Esophagus squamous epithelium (tissue), 5 donors: ENCODE data around the gene STARD9. TPM values are rescaled to one million over a fixed set of nuclear protein-coding genes. Genes with fewer than 3 reads are reported as not detected.
"Not testable (repeated sequence)": the region's sequence is repeated elsewhere in the genome, so short reads cannot be mapped to it uniquely, and the experiment has no call there.

Experiments
- DNase-seq: peaks from one replicate; lab custom pipeline; 2025; lab: John Stamatoyannopoulos, UW
- H3K27ac ChIP-seq, 4 donors: fragments of 200-600 bp; sonication (generic); one replicate each; pipeline ENCODE4 v1.5.1; 2016 to 2019; ENCODE audit warnings: mild to moderate bottlenecking in 1 of 4
- H3K27me3 ChIP-seq, 4 donors: fragments of 200-600 bp; sonication (generic); 1 replicate in 3 of 4; 2 replicates in 1 of 4; pipeline versions ENCODE4 v1.5.1 to v1.6.0; 2017 to 2021; ENCODE audit warnings: antibody characterized with exemption in 1 of 4
- H3K36me3 ChIP-seq, 3 donors: fragments of 200-600 bp; sonication (generic); one replicate each; pipeline ENCODE4 v1.5.1; 2016 to 2019
- H3K4me1 ChIP-seq, 3 donors: fragments of 200-600 bp; sonication (generic); one replicate each; pipeline ENCODE4 v1.5.1; 2017 to 2019
- H3K4me3 ChIP-seq, 4 donors: fragments of 200-600 bp; sonication (generic); 1 replicate in 3 of 4; 2 replicates in 1 of 4; pipeline ENCODE4 v1.5.1; 2016 to 2019; ENCODE audit warnings: mild to moderate bottlenecking in 2 of 4, moderate library complexity in 1 of 4
- H3K9me3 ChIP-seq, 3 donors: fragments of 200-600 bp; sonication (generic); one replicate each; pipeline ENCODE4 v1.5.1; 2016 to 2019
- POLR2A ChIP-seq, 4 donors: fragments of 450-650 bp; IDR thresholded peaks; one replicate each; pipeline ENCODE4 v1.6.1; 2017; ENCODE audit warnings: antibody characterized with exemption in 4 of 4, mild to moderate bottlenecking in 4 of 4, moderate library complexity in 3 of 4
- WGBS, 2 donors: methylation state at CpG; one replicate each; pipeline ENCODE4 v1.1.5; 2018; 5-methylcytosine and 5-hydroxymethylcytosine counted together
- intact Hi-C: fragments of 100-400 bp; cut with DNase I; formaldehyde crosslinking; loops from one replicate; pipeline ENCODE4 v1.15.0; 2022
- total RNA-seq, 4 donors: library from RNA; depleted of rRNA; stranded (reverse); fragments of >200 nt; gene quantifications; one replicate each; pipeline ENCODE4 v1.1.0, GENCODE V29; 2016
- TF ChIP-seq, protein P1 (sequence below), 6 experiments: fragments of 450-650 bp in 4 of 6; fragments of 200-600 bp in 2 of 6; sonication (generic) in 2 of 6; IDR thresholded peaks; one replicate each; pipeline ENCODE4 v1.5.1; 2016 to 2019; ENCODE audit warnings: antibody characterized with exemption in 6 of 6, mild to moderate bottlenecking in 4 of 6, moderate library complexity in 4 of 6
- donor health status: DM: yes; HTN: yes; CAD: no.

Gene STARD9
- total RNA-seq, 4 donors from 2014 or later = 1.4 to 14.5 (median 2.3) TPM

DNA sequence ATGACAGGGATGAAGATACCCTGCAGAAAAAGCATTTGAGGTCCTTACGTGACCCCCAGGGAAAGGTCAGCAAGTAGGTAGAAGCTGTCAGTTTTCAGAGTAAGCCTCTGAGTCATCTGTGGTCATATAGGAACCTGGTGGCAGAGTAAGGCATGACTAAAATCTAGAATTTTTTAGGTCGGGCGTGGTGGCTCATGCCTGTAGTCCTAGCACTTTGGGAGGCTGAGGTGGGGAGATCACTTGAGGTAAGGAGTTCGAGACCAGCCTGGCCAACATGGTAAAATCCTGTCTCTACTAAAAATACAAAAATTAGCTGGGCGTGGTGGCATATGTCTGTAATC, 104.7 kb downstream of the STARD9 start:
- DNase-seq, H3K9me3 ChIP-seq, H3K27me3 ChIP-seq, H3K4me3 ChIP-seq, intact Hi-C loops: not testable (repeated sequence)
- peaks cover 0 to 94% (median 17%) of the 10 kb centered on the region in 3 donors for H3K36me3 ChIP-seq
- TF ChIP-seq, protein P1, sequence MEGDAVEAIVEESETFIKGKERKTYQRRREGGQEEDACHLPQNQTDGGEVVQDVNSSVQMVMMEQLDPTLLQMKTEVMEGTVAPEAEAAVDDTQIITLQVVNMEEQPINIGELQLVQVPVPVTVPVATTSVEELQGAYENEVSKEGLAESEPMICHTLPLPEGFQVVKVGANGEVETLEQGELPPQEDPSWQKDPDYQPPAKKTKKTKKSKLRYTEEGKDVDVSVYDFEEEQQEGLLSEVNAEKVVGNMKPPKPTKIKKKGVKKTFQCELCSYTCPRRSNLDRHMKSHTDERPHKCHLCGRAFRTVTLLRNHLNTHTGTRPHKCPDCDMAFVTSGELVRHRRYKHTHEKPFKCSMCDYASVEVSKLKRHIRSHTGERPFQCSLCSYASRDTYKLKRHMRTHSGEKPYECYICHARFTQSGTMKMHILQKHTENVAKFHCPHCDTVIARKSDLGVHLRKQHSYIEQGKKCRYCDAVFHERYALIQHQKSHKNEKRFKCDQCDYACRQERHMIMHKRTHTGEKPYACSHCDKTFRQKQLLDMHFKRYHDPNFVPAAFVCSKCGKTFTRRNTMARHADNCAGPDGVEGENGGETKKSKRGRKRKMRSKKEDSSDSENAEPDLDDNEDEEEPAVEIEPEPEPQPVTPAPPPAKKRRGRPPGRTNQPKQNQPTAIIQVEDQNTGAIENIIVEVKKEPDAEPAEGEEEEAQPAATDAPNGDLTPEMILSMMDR (IDR thresholded peaks at IDR 0.05) = peak in 1 of 6 experiments; percentile 40
- H3K27ac ChIP-seq = peak overlapping the region in 3 of 4 donors; percentile 5 to 42 (median 22)
- 49 to 61% methylated on average over 5 of the region's 5 CpGs for WGBS, 2 donors
- H3K4me1 ChIP-seq = peaks cover 0 to 24% (median 5%) of the 10 kb centered on the region in 3 donors

DNA sequence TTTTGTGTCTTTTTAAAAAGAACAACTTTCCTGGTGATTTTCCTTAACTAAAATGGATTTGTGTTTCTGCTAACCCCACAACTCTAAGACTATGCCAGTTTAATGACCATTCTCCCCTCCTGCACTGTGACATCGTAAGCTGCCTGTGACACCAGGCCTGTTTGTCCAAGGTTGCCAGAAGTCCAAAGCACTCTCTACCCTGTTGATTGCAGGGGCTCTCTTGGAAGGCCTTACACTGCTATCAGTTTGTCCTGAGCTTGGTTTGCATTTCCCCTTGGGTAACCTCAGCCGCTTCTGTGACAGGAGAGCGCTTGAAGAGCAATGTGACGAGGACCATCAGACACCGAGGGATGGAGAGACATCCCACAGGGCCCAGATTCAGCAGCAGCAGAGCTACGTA, 105.7 kb downstream of the STARD9 start:
- Histone ChIP-seq H3K27ac (no peak overlapping the region), H3K9me3 (no peaks in the 10 kb centered on the region), H3K36me3 (peaks cover 0 to 94% (median 12%) of the 10 kb centered on the region in 3 donors), H3K27me3 (no peaks in the 10 kb centered on the region), H3K4me1 (peaks cover 0 to 24% (median 5%) of the 10 kb centered on the region in 3 donors), H3K4me3 (no peak overlapping the region)
- no peak for TF ChIP-seq POLR2A (IDR thresholded peaks at IDR 0.05)
- TF ChIP-seq, protein P1 (IDR thresholded peaks at IDR 0.05) = no peak
- intact Hi-C loops = no loop called here
- DNase-seq = no peak
- 92 to 97% methylated on average over 5 to 6 of the region's 6 CpGs for WGBS, 2 donors

DNA sequence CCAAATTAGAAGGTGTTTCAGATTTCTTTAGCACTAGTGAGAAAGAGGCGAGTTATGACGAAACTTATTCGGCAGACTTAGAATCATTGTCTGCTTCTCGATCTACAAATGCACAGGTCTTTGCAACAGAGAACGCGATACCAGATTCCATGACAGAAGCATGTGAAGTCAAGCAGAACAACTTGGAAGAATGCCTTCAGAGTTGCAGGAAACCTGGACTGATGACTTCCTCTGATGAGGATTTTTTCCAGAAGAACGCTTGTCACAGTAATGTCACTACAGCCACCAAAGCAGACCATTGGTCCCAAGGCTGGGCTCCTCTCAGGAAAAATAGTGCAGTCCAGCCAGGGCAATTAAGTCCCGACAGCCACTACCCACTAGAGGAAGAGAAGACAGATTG, 110.9 kb downstream of the STARD9 start:
- TF ChIP-seq POLR2A (IDR thresholded peaks at IDR 0.05) = no peak
- TF ChIP-seq, protein P1 (IDR thresholded peaks at IDR 0.05) = no peak
- DNase-seq = no peak
- H3K4me3 ChIP-seq = no peak overlapping the region
- H3K36me3 ChIP-seq = peaks cover 0 to 89% (median 12%) of the 10 kb centered on the region in 3 donors
- H3K9me3 ChIP-seq = no peaks in the 10 kb centered on the region
- intact Hi-C loops = no loop called here
- 81 to 83% methylated on average over 7 to 8 of the region's 8 CpGs for WGBS, 2 donors
- H3K27ac ChIP-seq = no peak overlapping the region
- no peaks in the 10 kb centered on the region for H3K27me3 ChIP-seq
- H3K4me1 ChIP-seq = peaks cover 0 to 4% (median 0%) of the 10 kb centered on the region in 3 donors

DNA sequence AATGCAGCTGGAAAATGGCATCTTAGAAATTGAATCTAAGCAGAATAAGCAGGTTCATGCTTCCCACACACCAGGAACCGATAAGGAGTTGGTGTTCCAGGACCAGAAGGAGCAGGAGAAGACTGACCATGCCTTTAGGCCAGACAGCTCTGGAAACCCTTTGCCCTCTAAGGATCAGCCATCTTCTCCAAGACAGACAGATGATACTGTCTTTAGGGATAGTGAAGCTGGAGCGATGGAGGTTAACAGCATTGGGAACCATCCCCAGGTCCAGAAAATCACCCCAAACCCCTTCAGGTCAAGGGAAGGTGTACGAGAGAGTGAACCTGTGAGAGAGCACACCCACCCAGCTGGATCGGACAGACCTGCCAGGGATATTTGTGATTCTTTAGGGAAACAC, 112.3 kb downstream of the STARD9 start:
- 95 to 96% methylated on average over 3 to 4 of the region's 4 CpGs for WGBS, 2 donors
- intact Hi-C loops = no loop called here
- peaks cover 0 to 89% (median 2%) of the 10 kb centered on the region in 3 donors for H3K36me3 ChIP-seq

DNA sequence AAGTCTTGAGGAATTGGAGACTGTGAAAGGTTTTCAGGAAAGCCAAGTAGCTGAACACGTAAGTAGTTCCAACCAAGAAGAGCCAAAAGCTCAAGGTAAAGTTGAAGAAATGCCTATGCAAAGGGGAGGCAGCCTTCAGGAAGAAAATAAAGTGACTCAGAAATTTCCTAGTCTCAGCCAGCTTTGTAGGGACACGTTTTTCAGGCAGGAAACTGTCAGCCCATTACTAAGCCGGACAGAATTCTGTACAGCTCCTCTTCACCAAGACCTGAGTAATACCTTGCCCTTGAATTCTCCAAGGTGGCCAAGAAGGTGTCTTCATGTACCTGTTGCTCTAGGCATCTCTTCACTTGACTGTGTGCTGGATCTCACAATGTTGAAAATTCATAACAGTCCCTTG, 112.9 kb downstream of the STARD9 start:
- no peak for TF ChIP-seq POLR2A (IDR thresholded peaks at IDR 0.05)
- TF ChIP-seq, protein P1 (IDR thresholded peaks at IDR 0.05) = no peak
- Histone ChIP-seq H3K36me3 (peaks cover 0 to 89% (median 0%) of the 10 kb centered on the region in 3 donors), H3K4me3 (no peak overlapping the region), H3K9me3 (no peaks in the 10 kb centered on the region), H3K4me1 (peaks cover 0 to 4% (median 0%) of the 10 kb centered on the region in 3 donors), H3K27ac (no peak overlapping the region), H3K27me3 (no peaks in the 10 kb centered on the region)
- intact Hi-C loops = no loop called here
- no peak for DNase-seq
- 34 to 40% methylated on average over 3 of the region's 3 CpGs for WGBS, 2 donors

More for the DNA sequence above, 112.3 kb downstream of the STARD9 start:
- H3K4me1 ChIP-seq = peaks cover 0 to 4% (median 0%) of the 10 kb centered on the region in 3 donors
- H3K27me3 ChIP-seq = no peaks in the 10 kb centered on the region
- H3K4me3 ChIP-seq = no peak overlapping the region
- H3K9me3 ChIP-seq = no peaks in the 10 kb centered on the region
- DNase-seq = no peak
- TF ChIP-seq, protein P1 (IDR thresholded peaks at IDR 0.05) = no peak
- TF ChIP-seq POLR2A (IDR thresholded peaks at IDR 0.05) = no peak
- no peak overlapping the region for H3K27ac ChIP-seq
